ENCODE results near the gene USP12. TPM values are rescaled to one million over a fixed set of nuclear protein-coding genes. Genes with fewer than 3 reads are reported as not detected.

Gene USP12
- total RNA-seq, 2 experiments from 2014 or later = 63.0 to 65.8 TPM

DNA sequence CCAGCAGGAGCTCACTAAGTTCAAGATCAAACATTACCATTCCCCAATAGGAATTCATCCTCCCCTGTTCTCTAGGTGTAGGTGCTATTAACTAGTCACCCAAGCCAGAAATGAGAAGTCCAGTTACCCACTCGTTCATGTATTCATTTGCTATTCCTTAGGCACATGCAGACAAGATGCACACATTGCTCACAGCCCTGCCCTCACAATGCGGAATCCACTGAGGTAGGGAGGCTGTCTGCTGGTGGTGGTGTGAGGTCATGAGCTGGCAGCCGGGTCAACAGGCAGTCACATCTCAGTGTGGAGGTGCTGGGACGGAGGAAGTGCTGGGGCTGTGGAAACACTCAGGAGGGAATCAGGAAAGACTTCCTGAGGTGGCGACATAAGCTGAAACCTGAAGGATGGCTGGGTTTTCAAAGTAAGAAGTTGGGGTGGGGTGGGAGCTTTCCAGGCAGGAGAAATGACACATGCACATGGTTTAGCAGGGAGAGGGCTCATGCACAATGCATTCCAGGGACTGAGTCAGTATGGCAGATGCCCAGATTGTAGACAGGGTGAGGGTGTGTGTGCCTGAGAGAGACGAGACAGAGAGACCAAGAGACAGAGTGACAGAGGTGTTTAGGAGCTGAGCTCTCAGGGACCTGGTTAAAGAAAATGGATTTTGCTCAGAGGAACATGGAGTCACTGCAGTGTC, 117.6 kb downstream of the USP12 start:
- CTCF ChIA-PET = no interaction called here
- POLR2A ChIA-PET = interaction anchor here (0.6 to 0.7 kb wide), 2 partner anchors 236 to 654 kb away, joined by 3 read pairs; no protein-coding TSS in a partner anchor

DNA sequence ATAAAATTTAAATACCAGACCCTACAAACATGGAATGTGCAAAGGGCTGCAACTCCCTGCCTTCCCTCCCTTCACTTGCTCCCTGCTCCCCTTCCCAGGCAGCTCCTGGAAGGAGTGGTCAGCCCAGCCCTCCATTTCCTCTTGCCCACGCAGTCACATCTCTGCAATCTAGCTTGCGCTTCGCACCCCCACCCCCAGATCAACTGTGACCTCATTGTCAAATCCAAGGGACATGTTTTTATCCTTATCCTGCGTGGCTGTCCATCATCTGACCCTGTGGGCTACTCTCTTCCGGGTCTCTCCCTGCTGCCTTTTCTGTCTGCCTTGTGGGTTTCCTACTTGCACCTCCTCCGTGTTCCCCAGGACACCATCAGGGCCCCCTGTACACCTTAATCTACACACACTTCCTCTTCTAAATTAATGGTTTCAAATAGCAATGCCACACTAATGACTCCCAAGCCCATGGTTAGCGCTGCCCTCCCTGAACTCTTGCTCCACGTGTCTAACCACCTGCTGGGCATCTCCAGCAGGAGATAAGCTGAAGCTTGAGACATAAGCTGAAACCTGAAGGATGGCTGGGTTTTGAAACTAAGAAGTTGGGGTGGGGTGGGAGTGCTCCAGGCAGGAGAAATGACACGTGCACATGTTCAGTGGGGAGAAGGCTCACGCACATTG, 118.3 kb downstream of the USP12 start:
- ChIA-PET POLR2A (no interaction called here), CTCF (no interaction called here)

DNA sequence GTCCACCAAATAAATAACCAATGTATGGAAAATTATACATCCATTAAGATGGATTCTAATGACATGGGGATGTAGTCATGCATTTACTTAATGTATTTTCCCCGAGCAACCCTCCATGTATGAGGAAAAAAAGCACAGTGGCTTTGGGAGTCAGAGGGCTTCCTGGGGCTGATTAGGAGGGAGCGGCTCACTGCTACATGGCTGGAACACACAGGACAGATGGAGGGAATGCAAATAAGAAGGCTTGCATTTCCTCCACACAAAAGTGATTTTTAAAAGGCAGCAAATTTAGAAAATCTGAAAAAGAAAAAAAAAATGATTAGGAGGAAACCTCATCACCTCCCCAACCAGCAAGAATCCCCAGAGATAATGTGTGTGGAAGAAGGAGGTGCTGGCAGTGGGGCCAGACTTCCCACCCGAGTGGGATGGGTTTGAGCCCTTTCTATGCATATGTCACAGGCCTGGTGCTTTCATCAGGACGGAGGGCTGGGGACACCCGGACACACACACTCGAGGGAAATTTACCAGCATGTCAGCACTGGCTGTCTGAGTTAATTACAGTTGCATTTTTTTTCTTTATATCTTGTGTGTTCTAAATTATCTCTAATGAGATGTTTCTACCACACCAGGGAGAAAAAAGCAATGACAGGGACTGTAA, 118.9 kb downstream of the USP12 start:
- CTCF ChIA-PET = no interaction called here
- POLR2A ChIA-PET = no interaction called here

DNA sequence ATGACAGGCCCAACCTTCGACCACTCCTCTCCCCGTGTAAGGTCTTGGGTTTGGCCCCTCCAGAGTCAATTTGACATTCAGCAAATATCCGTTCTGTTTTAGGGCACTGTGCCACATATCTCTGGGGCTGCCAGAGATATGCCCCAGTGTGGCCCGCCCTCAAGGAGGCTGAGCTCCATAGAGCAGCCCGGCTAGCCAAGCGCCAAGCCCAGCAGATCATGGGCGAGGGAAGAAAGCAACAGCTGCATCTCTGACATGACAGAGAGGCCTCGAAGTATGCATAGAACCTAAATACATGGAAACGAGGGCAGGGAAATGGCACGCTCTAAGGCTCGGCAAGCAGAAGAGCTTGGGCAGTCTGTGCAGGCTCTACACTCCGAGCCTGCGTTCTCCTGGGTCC, 124.5 kb downstream of the USP12 start:
- POLR2A ChIA-PET = no interaction called here
- CTCF ChIA-PET = interaction anchor here (0.5 to 1.1 kb wide), 3 partner anchors 62 to 578 kb away, joined by 3 read pairs; no protein-coding TSS in a partner anchor

DNA sequence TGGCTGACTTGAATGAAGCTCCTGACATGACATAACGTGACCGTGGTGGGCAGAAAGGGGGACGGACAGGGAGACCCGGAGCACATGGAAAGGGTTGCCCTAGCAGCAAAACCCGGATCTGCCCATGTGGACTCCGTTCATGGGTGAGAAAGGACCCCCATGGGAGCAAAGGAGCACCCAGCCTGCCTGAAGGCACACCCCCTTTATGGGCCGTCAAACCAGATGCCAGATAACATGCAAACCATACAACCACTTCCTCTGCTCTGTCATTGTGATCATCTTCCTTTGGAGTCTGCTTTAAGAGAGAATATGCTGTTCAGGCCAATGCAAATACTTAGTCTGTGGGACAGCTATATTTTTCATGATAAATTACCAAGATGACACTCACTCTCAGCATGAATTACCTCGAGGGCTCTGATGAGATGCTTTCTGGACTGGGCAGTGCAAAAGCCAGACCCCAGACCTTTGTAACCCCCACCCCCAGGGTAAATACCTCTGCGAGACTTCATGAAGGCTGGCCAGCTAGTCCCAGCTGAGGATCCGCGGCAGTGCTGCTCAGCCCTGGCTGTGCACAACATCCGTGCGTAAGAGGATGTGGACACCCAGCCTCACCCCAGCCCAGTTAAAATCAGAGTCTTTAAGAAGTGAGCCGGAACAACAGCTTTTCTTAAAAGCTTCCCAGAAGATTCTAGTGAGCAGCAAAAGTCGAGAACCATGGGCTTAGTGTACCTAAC, 126.6 kb downstream of the USP12 start:
- CTCF ChIA-PET = no interaction called here
- POLR2A ChIA-PET = interaction anchor here (0.5 kb wide), 1 partner anchor 689 kb away, joined by 3 read pairs; no protein-coding TSS in a partner anchor

DNA sequence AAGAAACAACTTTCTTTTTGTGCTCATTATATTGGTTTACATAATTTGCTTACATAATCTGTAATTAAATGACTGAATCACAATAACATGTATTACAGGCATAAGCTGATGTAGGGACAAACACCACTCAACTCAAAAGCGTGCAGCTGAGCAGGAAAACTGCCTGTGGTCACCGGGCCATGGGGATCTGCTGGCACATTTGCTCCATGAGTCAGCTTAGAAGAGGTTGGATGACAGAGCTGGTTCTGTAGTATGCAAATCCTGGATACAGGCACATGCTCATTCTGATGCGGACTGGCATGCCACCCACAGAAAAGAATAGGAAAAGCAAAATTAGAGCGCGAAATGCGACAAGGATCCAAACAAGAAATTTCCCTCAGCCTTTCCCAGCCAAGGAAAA, 128.6 kb downstream of the USP12 start:
- CTCF ChIA-PET = no interaction called here
- POLR2A ChIA-PET = no interaction called here

DNA sequence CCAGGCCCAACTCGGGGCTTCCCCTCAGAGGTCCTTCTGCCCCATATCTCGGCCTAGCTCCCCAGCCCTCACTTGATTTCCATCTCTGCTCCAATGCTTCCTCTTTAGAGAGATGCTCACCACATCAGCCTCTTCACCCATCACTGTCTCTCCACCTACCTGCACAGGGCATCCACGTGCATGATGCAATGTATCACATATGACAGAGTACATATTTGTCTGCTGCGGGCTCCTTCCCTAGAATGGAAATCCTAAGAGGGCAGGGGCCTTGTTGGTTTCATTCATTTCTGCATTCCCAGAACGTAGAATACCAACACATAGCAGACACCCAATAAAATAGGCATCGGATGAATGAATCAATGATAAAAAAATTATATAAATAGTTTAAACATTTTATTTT, 130.3 kb downstream of the USP12 start:
- POLR2A ChIA-PET = no interaction called here
- CTCF ChIA-PET = no interaction called here

DNA sequence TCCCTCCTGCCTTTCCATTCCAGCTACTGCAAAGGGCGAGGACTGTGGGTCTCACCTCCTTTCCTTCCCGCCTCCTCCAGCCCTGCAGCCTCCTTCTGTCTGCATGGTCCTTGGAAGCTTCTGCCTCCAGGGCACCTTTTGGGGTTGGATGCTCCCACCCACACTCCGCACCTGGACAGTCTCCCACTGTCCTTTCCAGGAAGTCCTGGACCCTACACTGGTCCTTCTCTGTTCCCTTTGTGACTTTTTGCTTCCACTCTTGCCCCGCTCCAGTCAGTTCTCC, 130.8 kb downstream of the USP12 start:
- POLR2A ChIA-PET = interaction anchor here (0.6 kb wide), 1 partner anchor 129 kb away, joined by 4 read pairs; no protein-coding TSS in a partner anchor
- CTCF ChIA-PET = interaction anchor here (0.6 kb wide), 2 partner anchors 38 to 462 kb away, joined by 3 read pairs; no protein-coding TSS in a partner anchor

DNA sequence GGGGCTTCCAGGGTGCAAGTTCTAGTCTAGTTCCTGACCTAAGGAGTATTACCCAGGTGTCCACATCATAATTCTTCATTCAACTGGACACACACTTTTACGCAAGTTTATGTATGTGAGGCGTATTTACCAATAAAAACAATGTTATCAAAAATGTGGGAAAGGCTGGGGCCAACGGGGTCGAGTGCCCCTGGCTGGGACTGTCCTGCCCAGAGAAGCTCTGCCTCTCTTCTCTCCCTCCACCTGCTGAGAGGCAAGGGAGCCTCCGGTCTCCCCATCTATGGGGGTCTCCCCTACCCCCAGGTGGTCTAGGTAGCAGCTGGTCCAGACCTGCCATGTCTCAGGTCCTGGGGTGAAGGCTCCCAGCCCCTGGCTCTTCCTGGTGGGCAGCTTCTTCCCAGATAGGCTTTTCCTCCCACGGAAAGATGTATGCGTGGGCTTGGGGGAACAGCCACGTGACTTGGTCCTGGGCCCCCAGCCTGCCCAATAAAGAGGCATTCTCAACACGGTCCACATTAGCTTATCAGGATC, 132.4 kb downstream of the USP12 start:
- ChIA-PET CTCF (no interaction called here), POLR2A (no interaction called here)

DNA sequence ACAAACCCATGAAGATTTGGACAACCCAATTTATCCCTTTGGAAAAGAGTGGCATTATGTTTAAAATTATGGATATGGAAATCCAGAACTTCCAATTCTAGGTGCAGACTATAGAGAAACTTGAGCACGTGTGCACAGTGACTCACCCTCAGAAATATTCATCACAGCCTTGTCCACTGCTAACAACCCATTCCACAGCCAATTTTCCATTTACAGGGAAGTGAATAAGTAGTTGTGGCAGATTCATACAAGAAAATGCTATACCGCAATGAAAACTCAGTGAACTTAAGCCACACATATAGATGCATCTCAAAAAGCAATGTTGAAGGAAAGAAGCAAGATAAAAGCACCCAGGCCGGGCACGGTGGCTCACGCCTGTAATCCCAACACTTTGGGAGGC, 133.3 kb downstream of the USP12 start:
- CTCF ChIA-PET = no interaction called here
- POLR2A ChIA-PET = no interaction called here

DNA sequence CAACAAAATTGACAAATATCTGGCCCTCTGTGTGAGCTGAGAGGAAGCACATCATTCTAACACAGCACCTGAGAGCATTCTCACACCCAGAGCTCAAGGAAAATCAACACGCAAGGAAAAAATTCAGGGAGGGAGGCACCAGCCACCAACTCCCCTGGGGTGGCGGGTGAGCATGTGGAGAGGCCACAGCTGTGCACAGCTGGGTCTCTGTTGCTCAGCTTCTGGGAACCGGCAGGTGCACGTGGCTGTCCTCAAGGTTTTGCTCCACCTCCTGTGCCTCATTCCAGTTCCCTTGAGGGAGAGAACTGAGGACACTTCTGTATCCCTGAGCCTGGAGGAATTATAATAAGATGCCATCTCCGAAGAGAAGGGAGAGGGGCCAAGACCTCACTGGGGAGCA, 134.0 kb downstream of the USP12 start:
- CTCF ChIA-PET = no interaction called here
- POLR2A ChIA-PET = no interaction called here

DNA sequence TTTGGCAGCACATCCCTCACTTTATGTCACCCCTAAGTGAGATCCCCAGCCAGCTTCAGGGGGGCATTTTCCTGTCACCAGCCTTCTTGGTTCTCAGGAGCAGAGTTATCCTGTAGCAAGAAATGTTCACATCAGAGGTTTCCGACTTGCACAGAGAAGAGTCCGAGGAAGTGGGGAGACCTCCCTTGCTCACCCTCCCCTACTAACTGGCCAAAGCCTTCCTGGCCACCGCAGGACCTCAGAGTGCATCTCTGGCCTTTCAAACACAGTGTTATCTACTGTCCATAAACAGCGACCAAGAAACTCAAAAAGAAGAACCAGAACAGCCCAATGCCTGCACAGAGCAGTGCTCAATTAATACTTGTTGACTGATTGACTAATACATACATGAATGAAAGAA, 134.4 kb downstream of the USP12 start:
- ChIA-PET POLR2A (no interaction called here), CTCF (no interaction called here)

DNA sequence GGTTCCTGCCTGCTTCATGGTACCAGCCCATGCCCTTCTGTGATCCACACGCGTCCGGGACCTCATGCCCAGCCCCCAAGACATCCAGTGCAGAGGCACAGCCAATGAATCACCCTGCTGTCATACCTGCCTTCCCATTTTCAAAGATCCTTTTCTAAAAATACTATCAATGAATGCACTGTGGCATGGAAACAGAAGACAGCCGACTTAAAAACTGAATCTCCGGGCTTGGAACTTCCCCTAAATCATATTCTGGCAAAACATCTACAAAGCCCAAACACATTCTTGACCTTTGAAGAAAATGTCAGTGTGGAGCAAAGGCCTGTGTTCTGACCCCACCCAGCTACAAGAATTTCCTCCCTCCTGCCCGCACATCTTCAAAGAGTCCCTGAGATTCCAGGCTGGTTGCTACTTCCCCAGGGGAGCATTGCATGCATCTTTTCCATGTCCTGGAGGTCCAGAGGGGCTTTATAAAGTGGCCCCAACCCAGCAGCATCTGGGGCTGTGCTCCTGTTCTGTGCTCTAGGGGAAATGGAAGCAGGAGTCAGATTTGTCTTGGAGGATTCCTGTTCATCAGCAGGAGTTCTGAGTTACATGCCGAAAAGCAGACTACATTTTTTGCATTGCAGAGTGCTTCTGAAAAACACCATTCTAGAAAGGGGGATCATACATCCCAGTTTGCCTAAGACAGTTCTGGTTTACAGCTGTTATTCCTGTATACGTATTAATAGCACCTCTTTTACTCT, 135.2 kb downstream of the USP12 start:
- ChIA-PET POLR2A (no interaction called here), CTCF (interaction anchor here (0.7 kb wide), 1 partner anchor 51 kb away, joined by 3 read pairs; no protein-coding TSS in a partner anchor)

DNA sequence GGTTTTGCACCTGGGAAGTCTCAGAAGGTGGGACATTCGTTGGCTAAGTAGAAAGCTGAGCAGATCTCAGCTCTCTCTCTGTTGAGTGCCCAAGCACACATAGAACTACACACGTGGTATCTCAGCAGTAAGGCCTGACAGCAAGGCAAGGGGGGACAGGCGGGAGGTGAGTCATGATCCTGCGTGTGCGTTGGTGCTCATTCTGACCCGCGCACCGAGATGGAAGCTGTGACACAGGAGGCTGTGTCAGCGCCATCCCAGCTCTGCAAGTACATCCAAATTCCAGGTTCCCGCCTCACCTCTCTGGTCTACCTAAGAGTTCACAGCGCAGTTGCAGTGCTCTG, 135.7 kb downstream of the USP12 start:
- ChIA-PET POLR2A (no interaction called here), CTCF (interaction anchor here (0.7 kb wide), 1 partner anchor 51 kb away, joined by 3 read pairs; no protein-coding TSS in a partner anchor)

DNA sequence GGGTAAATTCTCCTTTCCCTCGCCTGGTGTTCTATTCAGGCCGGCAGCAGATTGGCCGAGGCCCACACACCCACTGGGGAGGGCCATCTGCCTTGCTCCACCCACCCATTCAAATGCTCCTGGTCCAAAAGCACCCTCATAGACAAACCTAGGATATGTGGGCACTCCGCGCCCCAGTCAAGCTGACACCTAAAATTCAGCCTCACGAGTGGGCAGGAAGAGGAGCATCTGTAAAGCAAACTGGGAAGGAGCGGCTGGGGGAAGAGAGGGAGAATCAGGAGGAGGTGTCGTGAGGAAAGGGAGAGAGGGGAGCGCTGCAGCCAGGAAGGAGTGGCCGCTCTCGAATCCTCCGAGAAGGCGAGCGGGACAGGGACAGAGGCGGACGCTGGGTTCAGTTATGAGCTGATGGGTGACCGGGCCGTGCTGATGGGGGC, 136.9 kb downstream of the USP12 start:
- POLR2A ChIA-PET = interaction anchor here (0.6 kb wide), 1 partner anchor 92 kb away, joined by 4 read pairs; no protein-coding TSS in a partner anchor
- CTCF ChIA-PET = no interaction called here

DNA sequence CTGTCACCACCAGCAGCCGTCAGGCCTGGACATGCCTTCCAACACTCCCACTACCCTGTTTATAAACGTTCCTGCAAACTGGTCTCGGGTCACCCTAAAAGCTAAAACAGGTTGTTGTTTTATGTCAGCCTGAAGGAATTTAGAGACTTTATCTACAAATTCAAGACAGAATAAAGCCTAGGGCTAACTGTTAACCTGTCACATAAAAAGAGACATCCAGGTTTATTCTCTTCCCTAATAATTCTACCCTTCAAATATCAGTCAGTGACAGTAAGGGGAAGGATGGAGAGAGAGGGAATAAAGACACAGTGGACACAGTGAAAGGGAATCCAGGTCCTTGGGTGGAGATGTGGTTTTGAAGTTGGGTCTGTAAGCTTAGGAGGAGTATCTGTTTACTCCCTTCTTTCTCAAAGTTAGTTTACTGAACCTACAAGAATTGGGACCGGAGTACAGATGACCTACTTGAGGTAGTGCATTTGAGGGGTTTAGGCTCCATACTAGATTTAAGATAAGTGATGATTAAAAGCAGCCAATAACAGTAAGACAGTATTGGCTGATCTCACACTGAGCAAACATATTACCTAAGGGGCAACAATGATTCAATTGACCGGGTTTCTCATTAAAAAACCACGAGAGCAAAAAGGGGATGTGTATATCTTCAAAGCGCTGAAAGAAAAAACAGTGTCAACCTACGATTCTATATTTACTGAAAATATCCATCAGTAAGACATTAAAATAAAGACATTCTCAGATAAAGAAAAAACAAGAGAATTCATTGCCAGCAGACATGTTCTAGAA, 142.7 kb downstream of the USP12 start:
- ChIA-PET CTCF (no interaction called here), POLR2A (no interaction called here)

DNA sequence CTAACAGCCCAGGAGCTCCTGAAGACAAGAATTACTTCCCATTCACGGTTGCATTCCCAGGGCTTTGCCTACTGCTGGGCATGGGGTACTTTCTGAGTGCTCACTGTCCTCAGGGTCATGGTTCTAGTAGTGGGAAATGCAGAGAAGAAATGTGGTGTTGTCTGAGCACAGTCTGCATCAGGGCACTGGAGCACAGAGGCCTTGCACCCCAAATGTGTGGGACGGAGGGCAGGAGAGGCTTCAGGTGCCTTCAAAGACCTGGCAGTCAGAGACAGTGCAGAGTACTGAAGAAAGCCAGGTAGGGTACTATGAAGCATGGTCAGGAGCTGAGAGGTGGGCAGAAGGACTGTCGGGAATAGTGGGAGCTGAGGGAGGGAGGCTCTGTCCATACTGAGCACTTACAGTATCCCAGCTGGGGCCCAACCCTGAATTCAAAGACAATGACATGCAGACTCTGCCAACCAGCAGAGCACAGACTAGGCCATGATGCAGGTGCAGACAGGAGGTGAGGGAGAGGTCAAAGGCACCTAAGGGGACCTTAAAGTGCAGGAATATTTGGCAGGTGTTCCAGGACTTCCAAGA, 144.4 kb downstream of the USP12 start:
- CTCF ChIA-PET = no interaction called here

DNA sequence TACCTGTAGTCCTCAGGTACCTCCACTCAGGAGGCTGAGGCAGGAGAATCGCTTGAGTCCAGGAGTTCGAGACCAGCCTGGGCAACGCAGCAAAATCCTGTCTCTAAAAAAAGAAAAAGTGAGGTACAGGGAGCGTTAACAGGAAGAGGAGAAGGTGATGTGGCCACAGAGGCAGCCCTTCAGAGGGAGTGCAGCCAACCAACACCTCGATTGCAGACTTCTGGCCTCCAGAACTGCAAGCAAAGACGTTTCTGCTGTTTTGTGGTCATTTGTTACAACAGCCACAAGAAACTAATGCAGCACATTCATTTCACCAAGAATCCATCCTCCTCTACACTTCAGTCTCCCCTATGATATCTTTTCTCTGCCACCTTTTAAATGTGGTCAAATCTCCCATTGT, 145.2 kb downstream of the USP12 start:
- ChIA-PET POLR2A (no interaction called here), CTCF (no interaction called here)

More for the DNA sequence above, 144.4 kb downstream of the USP12 start:
- POLR2A ChIA-PET = no interaction called here
